HT-29 (cell line): ENCODE data around the gene KRT39. TPM values are rescaled to one million over a fixed set of nuclear protein-coding genes. Genes with fewer than 3 reads are reported as not detected.
"Not testable (repeated sequence)": the region's sequence is repeated elsewhere in the genome, so short reads cannot be mapped to it uniquely, and the experiment has no call there.

Experiments
- DNase-seq: peaks from one replicate; pipeline ENCODE4 v3.0.0-alpha.2; 2015; ENCODE audit warnings: low spot score
- total RNA-seq: library from RNA; depleted of rRNA; stranded (reverse); fragments of >200 nt; shearing (Covaris generic); gene quantifications from 2 replicates; pipeline ENCODE4 v1.2.3, GENCODE V29; 2014; rRNA removed

KRT39 gene
- not detected in 2 replicates for total RNA-seq

DNA sequence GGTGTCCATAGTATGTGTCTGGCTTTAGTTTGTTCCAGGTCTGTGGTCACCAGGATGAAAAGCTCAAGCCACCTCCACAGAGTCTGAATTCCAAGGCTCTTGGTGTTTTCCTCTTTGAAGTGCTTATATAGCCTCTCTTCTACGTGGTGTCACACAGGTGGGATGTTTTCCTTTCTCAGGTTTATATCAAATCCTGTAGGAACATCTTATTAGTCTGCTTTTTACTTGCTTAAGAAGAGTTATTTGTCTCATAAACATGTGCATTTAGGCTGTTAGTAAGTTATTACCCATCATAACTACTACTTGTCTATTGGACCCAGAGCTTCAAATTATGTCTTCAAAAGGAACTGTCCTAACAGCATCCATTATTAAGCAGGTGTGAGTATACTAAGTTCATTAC lies at the start of gene KRT39:
Gene KRT39 (minus strand): TSS at position 101 of the 400 bp plus-strand sequence. CDS start 92 bp downstream, at position 9.
- no peak for DNase-seq

DNA sequence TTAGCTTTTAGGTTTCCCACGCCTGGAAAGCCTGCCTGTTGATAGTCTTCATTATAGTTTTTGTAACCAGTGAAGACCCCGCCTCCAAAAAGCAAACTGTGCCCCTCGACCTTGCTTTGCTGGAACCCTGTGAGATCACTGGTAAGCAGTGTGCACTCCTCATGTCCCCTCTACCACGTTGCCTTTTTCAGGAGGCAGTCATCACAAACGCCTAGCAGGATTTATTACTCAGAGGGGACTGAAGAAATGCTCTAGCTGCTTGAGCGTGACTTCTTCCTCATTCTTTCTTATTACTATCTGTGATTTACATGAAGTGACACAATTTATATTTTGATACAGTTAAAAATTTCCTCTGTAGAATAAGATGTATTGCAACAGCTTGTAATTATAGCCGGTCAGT lies 48.7 kb upstream of the KRT39 start:
- DNase-seq = no peak

DNA sequence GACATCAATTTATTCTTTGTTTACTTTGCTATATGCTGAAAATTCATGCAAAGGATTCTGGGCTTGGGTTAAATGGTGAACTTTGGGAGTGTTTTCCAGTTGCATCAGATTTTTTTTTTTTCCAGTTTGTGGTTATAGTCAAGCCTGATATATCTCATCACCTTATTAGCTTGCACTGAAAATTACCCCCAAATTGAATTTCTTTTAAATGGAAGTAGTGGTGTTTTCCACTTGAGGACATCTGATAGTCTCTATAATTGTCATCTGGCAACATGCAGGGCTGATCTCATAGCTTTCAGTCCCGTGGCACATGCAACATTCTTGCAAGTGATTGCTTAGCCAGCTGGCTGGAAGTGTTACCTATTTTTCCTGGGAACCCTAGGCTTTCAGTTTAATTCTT lies 46.9 kb upstream of the KRT39 start:
- no peak for DNase-seq

DNA sequence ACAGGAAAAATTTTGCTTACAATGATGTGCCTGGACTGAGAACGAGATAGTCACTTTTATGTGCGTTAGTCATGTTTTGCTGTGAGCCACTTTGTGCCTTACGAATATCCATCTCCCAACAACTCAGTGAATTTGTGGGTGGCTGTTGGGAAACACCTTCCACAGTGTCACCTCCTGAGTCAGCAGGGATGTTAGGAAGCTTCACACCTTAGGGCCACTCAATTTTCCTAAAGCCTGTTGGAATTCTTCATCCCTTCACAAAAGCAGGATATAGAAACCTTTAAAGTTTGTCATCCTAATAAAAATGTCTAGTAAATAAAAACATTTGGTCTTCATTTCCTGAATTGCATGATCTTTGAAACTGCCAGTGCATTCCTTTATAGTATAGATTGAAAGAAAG lies 46.4 kb upstream of the KRT39 start:
- no peak for DNase-seq

DNA sequence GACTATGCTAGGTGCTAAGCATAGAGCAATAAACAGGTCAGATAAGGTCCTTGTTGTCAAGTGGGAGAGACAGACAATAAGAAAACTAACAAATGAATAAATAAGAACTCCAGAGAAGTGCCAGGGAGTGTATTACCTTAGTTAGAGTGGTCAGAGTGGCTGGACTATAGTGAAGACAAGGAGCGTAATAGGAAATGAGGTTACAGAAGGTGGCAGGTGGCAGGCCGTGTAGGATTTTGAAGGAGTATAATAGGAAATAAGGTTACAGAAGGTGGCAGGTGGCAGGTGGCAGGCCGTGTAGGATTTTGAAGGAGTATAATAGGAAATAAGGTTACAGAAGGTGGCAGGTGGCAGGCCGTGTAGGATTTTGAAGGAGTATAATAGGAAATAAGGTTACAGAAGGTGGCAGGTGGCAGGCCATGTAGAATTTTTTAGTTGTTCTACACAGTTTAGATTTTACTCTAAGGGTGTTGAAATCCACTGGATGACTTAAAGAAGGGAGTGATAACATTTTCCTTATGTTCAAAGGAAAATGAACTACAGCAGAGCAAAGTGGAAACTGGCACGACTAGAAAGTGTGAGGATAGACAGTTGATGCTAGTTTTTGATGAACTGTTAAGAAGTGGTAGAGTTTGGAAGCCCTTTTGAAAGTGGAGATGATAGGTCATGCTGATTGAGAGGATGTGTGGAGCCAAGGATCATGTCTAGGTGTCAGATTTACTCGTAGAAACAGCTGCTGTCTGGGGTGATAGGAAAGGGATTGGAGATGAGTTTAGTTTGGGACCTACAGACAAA lies 45.8 kb upstream of the KRT39 start:
- no peak for DNase-seq

DNA sequence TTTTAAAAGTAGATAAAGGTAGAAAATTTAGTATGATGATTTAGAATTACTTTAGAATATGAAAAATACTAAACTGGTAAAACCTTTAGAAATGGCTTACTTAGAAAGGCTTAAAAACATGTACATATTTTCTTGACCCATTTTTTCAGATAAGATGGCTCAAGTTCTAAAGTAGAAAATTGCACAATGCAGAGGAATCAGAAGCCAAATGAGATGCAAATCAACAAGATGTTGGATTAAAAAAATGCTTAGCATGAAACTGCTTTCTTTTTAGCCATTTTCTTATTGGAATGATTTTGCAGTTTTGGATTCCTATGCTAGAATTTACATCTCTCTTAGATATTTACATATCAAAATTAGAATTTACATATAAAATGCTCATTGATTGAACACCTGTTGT lies 43.7 kb upstream of the KRT39 start:
- DNase-seq = no peak

DNA sequence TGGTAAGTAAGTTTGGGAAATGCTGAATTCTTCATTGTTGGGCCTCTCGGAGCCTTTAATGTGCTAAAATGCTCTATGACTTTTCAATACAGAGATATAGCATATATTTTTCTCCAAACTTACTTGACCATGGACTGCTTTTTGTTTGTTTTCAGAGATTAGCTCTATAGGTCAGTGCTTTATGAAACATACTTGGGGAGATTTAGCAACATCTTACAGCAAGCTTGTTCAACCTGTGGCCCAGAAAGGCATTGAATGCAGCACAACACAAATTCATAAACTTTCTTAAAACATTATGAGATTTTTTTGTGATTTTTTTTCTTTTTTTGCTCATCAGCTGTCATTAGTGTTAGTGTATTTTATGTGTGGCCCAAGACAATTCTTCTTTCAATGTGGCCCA lies 43.2 kb upstream of the KRT39 start:
- DNase-seq = no peak

DNA sequence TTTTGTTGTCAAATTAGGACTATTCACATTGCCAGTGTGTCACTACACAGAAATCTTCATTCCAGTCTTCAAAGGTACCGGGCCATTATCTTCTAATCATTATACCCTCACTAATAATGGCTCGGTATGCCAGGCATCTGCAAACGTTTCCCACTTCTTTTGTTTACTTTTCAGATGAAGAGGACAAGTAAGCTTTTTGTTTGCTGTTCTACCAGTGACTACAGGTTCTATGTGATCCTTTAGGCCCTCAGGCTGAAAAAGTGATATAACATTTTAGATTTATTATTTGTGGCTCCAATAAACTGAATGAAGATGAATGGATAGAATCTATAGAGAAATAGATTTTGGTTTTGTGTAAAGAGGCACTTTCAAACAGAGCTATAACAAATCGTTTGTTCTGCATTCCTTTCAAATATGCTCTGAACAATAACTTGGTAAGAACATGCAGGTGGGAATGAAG lies 42.6 kb upstream of the KRT39 start:
- peak; percentile 51 for DNase-seq

DNA sequence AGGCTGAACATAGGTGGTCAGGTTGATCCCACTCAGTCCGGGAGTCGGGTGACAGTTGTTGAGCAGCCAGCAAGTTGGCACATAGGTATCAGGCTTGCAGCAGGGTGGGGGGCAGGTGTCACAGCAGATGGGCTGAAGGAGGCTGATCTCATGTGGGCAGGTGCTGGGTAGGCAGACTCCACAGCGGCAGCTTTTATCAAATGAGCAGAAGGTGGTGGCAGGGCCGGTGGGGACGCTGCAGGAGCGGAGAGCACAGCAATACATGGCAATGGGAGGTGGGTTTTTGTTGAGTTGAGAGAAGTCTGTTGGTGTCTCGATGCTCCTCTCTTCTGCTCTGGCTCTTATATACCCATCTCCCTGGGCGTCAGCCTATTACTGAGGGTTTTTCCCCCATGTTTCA lies 42.1 kb upstream of the KRT39 start, which contains the start of gene KRTAP3-1:
Gene KRTAP3-1 (minus strand): TSS at position 318 of the 400 bp plus-strand sequence. CDS start 54 bp downstream, at position 264.
- DNase-seq = no peak

DNA sequence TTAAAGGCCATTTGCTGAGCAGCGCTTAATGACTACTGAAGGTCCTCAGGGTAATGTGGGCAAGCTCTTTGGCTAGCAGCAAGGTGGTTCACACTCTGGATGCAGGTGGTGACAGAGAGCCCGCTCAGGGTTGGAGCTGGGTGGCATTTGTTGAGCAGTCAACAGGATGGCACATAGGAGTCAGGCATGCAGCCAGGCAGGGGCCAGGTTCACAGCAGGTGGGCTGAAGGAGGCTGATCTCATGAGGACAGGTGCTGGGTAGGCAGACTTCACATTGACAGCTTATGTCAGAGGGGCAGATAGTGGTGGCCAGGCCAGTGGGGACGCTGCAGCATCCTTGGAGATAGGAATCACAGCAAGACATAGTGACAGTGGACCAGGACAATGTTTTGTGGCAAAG lies 37.6 kb upstream of the KRT39 start:
- no peak for DNase-seq

DNA sequence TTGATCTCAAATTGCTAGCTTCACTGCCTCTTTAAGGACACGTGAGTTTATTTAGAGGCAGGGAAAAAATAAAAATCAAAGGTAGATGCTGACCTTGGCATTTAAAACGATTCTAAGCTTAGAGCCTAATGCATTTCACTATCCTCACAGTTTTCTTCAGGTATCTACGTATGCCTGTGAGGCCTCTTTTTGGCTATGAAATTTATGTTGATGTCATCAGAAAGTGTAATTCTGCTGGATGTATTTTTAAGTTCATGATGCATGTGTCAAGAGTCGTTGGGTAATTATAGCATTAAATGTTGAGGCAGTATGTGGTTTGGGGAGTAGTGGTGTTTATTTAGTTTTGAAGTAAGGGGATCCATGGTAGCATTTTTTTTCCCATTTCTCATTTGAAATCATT lies 37.2 kb upstream of the KRT39 start:
- DNase-seq = no peak

DNA sequence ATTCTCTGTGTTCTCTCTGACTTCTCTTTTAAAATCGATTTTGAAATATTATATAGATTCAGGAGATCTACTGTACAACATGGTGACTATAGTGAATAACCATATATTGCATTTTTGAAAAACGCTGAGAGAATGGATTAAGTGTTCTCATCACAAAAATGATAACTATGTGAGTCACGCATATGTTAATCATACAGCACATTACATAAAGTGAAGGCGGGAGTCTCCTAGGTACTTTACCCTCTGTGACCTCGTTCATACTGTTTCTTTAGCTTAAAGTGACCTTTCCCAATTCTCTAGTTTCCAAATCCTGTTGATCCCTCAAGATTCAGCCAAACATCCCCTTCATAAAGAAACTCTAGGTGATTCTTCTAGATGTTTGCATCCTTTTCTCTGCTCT lies 36.1 kb upstream of the KRT39 start:
- DNase-seq = peak; percentile 36

DNA sequence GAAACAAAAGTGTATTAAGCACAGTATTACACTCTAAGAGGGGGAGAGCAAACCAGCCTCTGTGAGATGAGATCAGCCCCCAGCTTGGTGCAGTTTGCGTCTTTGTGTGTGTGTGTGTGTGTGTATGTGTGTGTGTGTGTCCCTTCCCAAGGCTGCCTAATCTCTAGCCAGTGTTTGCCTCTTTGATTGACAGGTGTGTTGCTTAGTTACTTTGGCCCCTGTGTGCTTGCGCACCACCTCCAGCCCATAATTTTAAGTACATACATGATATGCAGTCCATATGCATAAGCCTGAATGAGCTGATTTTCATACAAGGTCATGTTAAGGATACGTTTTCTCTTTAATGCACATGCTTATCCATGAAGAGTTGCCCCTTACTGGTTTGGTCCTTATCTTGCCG lies 35.0 kb upstream of the KRT39 start:
- no peak for DNase-seq

DNA sequence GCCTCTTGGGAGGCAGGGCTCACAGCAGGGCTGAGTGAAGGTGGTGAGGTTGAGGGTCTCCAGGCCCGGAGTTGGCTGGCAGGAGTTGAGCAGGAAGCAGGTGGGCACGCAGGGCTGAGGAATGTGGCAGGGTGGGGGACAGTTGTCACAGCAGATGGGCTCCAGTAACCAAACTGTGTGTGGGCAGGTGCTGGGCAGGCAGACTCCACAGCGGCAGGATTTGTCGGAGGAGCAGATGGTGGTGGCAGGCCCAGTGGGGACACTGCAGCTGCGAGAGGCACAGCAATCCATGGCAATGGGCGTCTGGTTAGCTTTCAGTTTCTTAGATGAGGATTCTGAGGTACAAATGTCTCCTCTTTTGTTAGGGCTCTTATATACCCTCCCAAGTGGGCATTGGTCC lies 32.8 kb upstream of the KRT39 start, which contains the start of gene KRTAP3-2:
Gene KRTAP3-2 (minus strand): TSS at position 344 of the 400 bp plus-strand sequence. CDS start 53 bp downstream, at position 291.
- DNase-seq = not testable (repeated sequence)

DNA sequence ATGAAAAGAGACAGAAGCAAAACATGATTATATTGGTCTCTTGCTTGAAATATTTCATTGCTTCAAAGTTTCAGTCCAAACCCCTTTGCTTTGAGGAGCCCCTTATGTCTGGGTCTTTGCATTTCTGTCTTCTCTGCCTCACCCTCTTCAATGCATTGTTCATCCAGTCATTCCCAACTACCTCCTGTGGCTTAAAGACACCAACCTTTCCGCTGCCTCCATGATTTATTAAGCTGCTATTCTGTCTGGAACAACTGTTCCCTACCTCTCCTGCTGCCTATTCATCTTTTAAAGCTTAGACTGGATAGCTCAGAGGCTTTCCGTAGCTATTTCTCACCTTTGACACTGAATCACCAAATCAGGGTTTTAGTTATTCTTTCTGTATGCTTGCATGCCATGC lies 30.6 kb upstream of the KRT39 start:
- no peak for DNase-seq

DNA sequence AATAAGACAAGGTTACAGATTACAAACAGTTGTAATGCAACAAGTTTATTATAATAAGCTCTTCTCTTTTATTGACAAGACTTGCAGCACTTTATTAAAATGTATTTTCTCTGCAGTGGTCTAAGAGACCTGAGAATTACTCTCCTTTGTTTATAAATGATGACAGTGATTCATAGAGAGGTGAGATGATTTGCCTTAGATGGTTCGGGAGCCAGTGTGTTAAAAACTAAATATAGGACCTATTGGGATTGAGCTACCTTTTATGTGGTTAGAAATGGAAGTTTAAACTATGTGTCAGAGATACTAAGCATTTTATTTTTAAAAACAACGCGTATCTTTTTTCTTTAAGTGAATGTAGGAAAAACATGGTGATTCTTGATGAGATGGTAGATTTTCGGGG lies 30.1 kb upstream of the KRT39 start:
- DNase-seq = no peak

DNA sequence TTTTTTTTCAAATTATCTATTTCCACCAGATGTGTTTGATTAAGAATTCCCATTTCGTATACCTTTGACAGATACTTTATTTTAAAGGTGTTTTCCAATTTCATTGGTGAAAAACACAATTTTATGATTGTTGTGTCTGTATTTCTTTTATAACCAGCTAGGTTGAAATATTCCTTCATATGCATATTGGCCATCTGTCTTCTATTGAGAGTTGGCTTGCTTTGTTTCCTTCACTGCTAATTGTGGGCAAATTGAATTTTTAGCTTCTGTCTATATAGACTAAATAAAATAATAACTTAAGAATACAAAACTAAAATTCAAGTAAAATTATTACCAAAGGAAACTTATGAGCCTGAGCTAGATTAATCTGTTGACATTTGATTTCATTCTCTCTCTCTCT lies 28.4 kb upstream of the KRT39 start:
- DNase-seq = no peak

DNA sequence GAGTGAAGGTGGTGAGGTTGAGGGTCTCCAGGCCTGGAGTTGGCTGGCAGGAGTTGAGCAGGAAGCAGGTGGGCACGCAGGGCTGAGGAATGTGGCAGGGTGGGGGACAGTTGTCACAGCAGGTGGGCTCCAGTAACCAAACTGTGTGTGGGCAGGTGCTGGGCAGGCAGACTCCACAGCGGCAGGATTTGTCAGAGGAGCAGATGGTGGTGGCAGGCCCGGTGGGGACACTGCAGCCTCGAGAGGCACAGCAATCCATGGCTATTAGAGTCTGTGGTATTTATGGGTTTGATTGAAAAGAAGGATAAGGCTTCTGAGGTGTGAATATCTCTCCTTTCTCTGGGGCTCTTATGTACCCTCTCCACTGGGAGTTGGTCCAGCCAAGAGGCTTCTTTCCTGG lies 27.1 kb upstream of the KRT39 start, which contains the start of gene KRTAP3-3:
Gene KRTAP3-3 (minus strand): TSS at position 326 of the 400 bp plus-strand sequence. CDS start 67 bp downstream, at position 259.
- no peak for DNase-seq

DNA sequence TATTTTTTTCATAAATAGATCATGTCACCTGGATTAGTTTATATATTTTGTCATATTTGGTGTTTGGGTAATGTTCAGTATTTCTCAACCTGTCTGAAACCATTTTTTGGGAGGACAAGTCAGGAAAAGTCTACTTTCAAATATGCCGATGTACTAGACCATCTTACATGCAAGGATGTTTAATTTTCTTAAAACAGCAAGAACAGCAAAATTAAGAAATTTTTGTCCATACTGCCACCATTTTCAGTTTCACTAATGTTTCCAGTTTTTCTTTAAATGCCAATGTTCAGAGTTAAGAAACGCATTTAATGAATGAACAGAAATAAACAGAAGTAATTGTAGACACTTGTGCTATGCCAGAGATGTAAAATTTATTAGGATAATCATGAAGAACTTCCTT lies 26.3 kb upstream of the KRT39 start:
- DNase-seq = no peak

DNA sequence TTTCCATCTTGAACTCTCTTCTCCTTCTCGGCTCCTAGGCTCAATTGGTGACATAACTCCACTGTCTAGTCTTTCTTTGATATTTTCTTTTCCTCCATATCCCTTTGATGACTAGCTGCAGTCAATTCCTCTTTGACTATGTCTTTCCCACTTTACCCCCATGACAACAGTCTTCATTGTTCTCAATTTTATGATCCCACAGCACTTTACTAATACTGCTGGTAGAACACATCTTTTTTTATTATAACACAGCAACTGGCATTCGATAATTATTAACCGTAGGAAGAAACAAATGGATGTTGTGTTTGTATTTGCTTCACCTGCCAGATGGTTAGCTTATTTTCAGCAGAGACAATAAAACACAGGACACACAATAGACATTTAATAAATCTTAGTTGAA lies 25.9 kb upstream of the KRT39 start:
- DNase-seq = no peak

DNA sequence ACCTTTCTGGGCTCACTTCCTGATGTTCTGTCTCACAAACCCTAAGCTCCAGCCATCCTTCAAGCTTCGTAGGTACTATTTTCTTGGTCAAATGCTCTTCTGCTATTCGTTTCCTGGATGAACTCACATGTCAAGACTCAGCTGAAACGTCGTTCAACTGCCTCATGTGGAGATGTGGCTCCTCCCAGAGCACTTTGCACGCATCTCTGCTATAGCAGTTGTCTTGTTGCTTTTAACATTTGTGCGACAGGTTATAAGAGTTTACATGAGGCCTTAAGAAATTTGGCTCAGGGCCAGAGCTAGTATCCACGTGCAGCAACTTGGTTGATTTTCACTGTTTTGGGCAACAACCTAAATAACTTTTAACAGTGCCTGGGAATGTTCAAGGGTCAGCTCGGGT lies 20.2 kb upstream of the KRT39 start:
- no peak for DNase-seq

DNA sequence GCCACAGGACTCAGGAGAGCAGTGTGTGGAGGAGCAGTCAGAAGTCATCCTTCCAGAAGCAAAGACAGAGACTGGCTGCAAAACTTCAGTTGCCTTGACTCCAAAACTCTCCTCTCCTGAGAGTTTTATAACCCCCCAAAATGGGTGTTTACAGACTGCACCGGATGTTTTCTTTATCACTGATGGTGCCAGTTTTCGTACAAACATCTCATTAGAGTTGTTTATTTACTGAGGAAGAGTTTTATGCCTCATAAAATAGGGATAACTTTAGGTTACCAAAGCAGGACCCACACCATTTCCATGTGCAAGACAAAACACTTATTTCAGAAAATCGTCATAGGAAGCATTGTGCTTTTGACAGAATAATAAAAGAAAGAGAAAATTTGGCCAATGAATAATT lies 17.5 kb upstream of the KRT39 start, which contains the start of gene KRT40:
Gene KRT40 (minus strand): TSS at position 101 of the 400 bp plus-strand sequence. CDS start 53 bp downstream, at position 48.
- no peak for DNase-seq

DNA sequence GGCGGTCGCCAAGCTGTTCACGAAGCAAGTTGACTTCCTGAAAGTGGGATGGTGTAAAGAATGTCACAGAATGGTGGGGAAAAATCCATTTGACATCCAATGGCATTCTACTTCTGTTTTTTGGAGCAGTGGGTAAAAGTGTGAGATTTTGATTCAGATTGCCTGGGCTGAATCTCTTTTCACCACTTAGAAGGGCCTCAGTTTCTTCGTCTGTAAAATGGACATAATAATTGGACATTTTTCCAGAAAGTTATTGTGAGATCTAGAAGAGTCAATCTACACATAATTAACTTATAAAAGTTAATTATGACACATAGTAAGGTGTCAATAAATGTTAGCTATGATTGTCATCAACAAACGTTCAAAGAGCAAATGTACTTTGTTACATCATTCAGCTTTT lies 14.4 kb upstream of the KRT39 start:
- DNase-seq = no peak
